Mucosa of stomach (tissue), 1 donor: ENCODE data around the gene ARHGAP6.

ENCODE experiments used
- H3K27me3 ChIP-seq: one replicate; pipeline ENCODE4 v1.7.0; 2013; ENCODE audit warnings: mild to moderate bottlenecking, low read length; ENCODE audit not compliant: control insufficient read depth, insufficient read depth
- H3K36me3 ChIP-seq: one replicate; pipeline ENCODE4 v1.7.0; 2013; ENCODE audit warnings: low read length; ENCODE audit not compliant: control insufficient read depth, insufficient read depth
- H3K4me1 ChIP-seq: one replicate; pipeline ENCODE4 v1.7.0; 2013; ENCODE audit warnings: mild to moderate bottlenecking, low read length; ENCODE audit not compliant: control insufficient read depth, insufficient read depth
- H3K4me3 ChIP-seq: one replicate; pipeline ENCODE4 v1.7.0; 2013; ENCODE audit warnings: low read length
- H3K9ac ChIP-seq: one replicate; pipeline ENCODE4 v1.7.0; 2013; ENCODE audit warnings: mild to moderate bottlenecking, low read length, moderate library complexity
- H3K9me3 ChIP-seq: one replicate; pipeline ENCODE4 v1.7.0; 2013; ENCODE audit warnings: mild to moderate bottlenecking, low read length, moderate library complexity; ENCODE audit not compliant: control insufficient read depth
- donor health status: Pancreatic carcinoma.

The ARHGAP6 gene

GRCh38 chrX:11439846-11440245 lies 225.9 kb downstream of the ARHGAP6 start:
- Histone ChIP-seq H3K9ac (no peak overlapping the region), H3K27me3 (no peaks in the 10 kb centered on the region), H3K4me3 (no peak overlapping the region), H3K9me3 (no peaks in the 10 kb centered on the region), H3K4me1 (peaks cover 3% of the 10 kb centered on the region), H3K36me3 (no peaks in the 10 kb centered on the region)

- Histone ChIP-seq H3K9me3 (no peaks in the 10 kb centered on the region), H3K4me3 (no peak overlapping the region), H3K27me3 (no peaks in the 10 kb centered on the region), H3K36me3 (no peaks in the 10 kb centered on the region), H3K4me1 (peaks cover 3% of the 10 kb centered on the region), H3K9ac (no peak overlapping the region)
Observed at GRCh38 chrX:11438767-11439166, 227.0 kb downstream of the ARHGAP6 start.

- peaks cover 3% of the 10 kb centered on the region for H3K4me1 ChIP-seq
- no peaks in the 10 kb centered on the region for H3K9me3 ChIP-seq
- H3K36me3 ChIP-seq: no peaks in the 10 kb centered on the region
- H3K9ac ChIP-seq: no peak overlapping the region
- H3K27me3 ChIP-seq: no peaks in the 10 kb centered on the region
- no peak overlapping the region for H3K4me3 ChIP-seq
Observed at GRCh38 chrX:11438380-11438723, 227.4 kb downstream of the ARHGAP6 start.

- no peak overlapping the region for H3K9ac ChIP-seq
- no peaks in the 10 kb centered on the region for H3K27me3 ChIP-seq
- peaks cover 3% of the 10 kb centered on the region for H3K4me1 ChIP-seq
- no peaks in the 10 kb centered on the region for H3K9me3 ChIP-seq
- no peaks in the 10 kb centered on the region for H3K36me3 ChIP-seq
- no peak overlapping the region for H3K4me3 ChIP-seq
Observed at GRCh38 chrX:11437642-11438379, 227.9 kb downstream of the ARHGAP6 start.

- Histone ChIP-seq H3K27me3 (no peaks in the 10 kb centered on the region), H3K9ac (no peak overlapping the region), H3K4me3 (no peak overlapping the region), H3K4me1 (peaks cover 3% of the 10 kb centered on the region), H3K9me3 (no peaks in the 10 kb centered on the region), H3K36me3 (no peaks in the 10 kb centered on the region)
Observed at GRCh38 chrX:11435568-11435967, 230.2 kb downstream of the ARHGAP6 start.

GRCh38 chrX:11434607-11435006 lies 231.1 kb downstream of the ARHGAP6 start:
- Histone ChIP-seq H3K27me3 (no peaks in the 10 kb centered on the region), H3K9me3 (no peaks in the 10 kb centered on the region), H3K9ac (no peak overlapping the region), H3K4me3 (no peak overlapping the region), H3K4me1 (peaks cover 3% of the 10 kb centered on the region), H3K36me3 (no peaks in the 10 kb centered on the region)

- peaks cover under 1% of the 10 kb centered on the region for H3K4me1 ChIP-seq
- no peak overlapping the region for H3K9ac ChIP-seq
- no peaks in the 10 kb centered on the region for H3K27me3 ChIP-seq
- no peak overlapping the region for H3K4me3 ChIP-seq
- H3K36me3 ChIP-seq: no peaks in the 10 kb centered on the region
- H3K9me3 ChIP-seq: no peaks in the 10 kb centered on the region
Observed at GRCh38 chrX:11431786-11432185, 233.9 kb downstream of the ARHGAP6 start.

- Histone ChIP-seq H3K9me3 (no peaks in the 10 kb centered on the region), H3K36me3 (no peaks in the 10 kb centered on the region), H3K4me1 (peaks cover 3% of the 10 kb centered on the region), H3K27me3 (no peaks in the 10 kb centered on the region), H3K4me3 (no peak overlapping the region), H3K9ac (no peak overlapping the region)
Observed at GRCh38 chrX:11430271-11430670, 235.4 kb downstream of the ARHGAP6 start.

- Histone ChIP-seq H3K36me3 (no peaks in the 10 kb centered on the region), H3K4me1 (peaks cover 3% of the 10 kb centered on the region), H3K9ac (no peak overlapping the region), H3K4me3 (no peak overlapping the region), H3K27me3 (no peaks in the 10 kb centered on the region), H3K9me3 (no peaks in the 10 kb centered on the region)
Observed at GRCh38 chrX:11429538-11430085, 236.1 kb downstream of the ARHGAP6 start.

GRCh38 chrX:11427453-11428071 lies 238.2 kb downstream of the ARHGAP6 start:
- Histone ChIP-seq H3K9me3 (no peaks in the 10 kb centered on the region), H3K9ac (peak overlapping the region; percentile 72), H3K36me3 (no peaks in the 10 kb centered on the region), H3K4me3 (peak overlapping the region; percentile 25), H3K27me3 (no peaks in the 10 kb centered on the region), H3K4me1 (peaks cover 3% of the 10 kb centered on the region)

- Histone ChIP-seq H3K9ac (peak overlapping the region; percentile 72), H3K4me3 (peak overlapping the region; percentile 25), H3K27me3 (no peaks in the 10 kb centered on the region), H3K36me3 (no peaks in the 10 kb centered on the region), H3K9me3 (no peaks in the 10 kb centered on the region), H3K4me1 (peaks cover 3% of the 10 kb centered on the region)
Observed at GRCh38 chrX:11426712-11427452, 238.8 kb downstream of the ARHGAP6 start.
